ENCODE results near the gene DFFB. TPM values are rescaled to one million over a fixed set of nuclear protein-coding genes. Genes with fewer than 3 reads are reported as not detected.

The DFFB gene
- total RNA-seq, 1 donor, result 15.6 TPM

DNA sequence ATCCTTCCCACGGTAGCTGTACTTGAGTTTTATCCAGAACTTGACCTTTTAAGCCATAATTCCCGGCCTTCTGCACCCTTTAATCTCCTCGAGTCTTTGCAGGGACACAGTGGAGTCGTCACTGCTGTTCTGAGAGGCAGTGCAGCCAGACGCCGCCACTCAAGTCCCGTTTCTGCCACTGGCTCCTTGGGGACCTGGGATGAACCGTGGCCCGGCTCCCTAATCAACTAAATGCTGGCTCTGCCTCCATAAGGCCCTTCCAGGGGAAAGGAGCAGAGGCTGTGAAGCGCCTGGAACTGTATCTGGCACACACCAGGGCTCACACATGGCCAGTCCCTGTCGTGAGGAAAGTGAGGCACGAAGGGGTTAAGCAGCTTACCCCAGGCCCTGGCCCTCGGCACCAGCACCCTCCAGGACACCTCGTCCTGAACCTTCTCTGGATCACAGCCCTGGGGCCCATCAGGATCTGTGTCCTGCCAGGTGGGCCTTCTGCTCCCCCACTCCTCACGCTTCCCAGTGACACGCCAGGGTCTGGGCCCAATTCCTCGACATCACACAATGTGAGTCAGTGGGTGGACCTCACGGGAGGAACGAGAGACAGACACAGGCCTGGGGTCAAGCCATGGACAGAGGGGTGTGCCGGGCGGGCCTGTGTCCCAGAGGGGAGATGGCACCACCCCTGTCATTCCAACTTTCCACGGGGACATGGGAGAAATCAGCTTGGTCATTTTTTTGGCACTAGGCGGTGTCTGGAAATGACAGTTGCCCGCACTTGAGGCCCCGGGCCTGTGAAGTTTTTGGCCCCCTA, 66.3 kb downstream of the DFFB start:
- DNase-seq (ENCODE audit: low read depth in 2 of 3, low spot score in 2 of 3), result no peak

DNA sequence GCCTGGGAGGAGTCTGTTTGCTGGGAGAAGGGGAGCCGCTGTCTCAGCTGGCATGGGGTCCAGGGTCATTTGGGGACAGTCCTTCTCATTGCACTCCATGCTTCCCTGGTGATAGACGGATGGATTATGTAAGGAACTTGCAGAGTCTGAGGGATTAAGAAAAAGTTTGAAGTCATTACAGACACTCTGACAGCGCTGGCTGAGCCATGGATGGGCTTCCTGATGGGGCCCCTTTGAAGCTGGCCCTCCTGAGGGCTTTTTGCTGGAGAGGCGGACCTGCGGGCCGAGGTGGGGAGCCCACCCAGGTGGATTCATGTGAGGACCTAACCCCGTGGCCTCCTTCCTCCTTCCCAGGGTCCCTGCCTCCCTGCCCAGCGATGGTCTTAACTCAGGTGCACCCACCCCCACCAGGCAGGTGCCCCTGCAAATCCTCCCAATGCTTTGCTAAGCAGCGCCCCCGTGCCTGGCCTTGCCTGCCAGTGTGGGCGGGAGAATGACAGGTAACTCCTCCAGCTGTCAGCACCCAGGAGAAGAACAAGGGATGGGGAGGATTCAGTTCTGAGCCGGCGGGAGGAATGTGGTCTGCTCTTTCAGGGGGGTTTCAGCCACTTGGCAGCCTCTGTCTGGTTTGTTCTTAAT, 67.0 kb downstream of the DFFB start:
- DNase-seq (ENCODE audit: low read depth in 2 of 3, low spot score in 2 of 3), result no peak

DNA sequence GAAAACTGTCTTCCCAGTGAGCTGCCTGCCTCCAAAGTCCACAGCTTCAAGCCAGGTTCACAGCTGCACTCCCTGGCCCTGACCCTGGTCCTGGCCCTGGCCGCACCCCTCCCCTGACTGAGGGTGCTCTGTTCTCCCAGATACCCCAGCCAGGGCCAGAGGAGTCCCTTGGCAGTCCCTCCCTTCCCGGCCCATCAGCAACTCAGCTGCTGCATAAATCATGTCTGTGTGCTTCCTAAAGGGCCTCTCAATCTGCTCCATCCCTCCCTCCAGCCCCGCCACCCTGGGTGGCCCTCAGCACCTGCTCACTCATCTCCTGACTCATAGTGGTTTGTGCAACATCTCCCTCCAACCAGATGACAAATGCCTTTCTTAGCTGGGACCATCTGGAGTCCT, 67.5 kb downstream of the DFFB start:
- DNase-seq (ENCODE audit: low read depth in 2 of 3, low spot score in 2 of 3), result peak in 1 of 3 donors; percentile 15

DNA sequence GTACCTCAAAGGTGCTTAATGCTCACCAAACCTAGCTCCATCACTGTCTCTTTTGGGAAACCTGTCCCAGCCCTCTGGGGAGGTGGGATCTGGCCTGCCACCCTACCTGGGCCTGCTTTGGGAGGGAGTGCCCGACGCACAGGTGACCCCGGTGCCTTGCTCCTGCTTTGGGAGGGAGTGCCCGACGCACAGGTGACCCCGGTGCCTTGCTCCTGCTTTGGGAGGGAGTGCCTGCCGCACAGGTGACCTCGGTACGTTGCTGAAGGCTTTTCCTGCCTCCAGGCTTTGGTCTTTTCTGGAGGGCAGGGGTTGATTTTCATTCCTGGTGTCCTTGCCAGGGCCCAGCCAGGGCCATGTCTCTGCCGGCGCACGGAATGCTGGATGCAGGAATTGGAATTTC, 68.0 kb downstream of the DFFB start:
- no peak for DNase-seq (ENCODE audit: low read depth in 2 of 3, low spot score in 2 of 3)

DNA sequence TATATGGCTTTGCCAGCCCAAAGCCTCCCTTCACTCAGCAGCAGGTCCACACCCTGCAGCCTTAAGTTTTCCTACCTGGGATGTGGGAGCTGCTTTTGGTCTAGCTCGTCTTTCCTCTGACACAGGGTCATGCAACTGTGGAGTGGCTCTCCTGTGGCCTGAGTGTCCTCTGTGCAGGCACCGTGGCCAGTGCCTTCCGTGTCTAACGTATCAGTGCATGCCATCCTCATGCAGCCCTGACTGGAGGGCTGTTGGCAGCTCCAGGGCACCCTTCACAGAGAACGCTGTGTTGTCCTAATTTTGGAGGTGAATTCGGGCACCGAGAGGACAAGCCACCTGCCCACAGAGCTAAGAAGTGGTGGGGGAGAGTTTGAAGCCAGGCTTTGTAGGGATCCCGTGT, 68.5 kb downstream of the DFFB start:
- DNase-seq (ENCODE audit: low read depth in 2 of 3, low spot score in 2 of 3), result no peak

DNA sequence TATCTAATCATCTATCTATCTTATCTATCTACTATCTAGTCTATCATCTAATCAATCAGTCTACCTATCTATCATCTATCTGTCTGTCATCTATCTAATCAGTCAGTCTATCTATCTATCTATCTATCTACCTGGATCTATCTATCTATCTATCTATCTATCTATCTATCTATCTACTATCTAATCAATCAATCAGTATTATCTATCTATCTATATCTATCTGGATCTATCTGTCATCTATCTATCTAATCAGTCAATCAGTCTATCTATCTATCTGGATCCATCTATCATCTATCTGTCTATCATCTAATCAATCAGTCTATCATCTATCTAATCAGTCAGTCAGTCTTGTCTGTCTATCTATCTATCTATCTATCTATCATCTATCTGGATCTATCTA, 69.7 kb downstream of the DFFB start:
- no peak for DNase-seq (ENCODE audit: low read depth in 2 of 3, low spot score in 2 of 3)

DNA sequence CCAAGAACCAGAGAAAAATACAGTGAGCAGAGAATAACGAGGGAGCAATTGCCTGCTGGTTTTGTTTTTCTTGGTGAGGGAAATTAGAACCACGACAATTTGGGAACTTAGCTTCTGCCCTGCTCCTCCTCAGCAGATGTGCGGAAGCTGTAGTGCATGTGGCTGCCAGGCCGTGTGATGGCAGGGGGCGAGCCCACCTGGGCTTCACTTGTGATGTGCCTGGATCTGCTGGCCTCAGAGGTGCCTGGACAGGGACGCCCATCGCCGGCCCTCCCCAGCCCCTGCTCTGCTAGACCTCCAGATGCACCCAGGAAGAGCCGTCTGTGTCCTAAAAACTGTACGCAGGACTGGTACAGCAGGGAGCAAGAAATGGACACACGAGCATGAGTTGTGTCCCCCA, 71.3 kb downstream of the DFFB start:
- peak in 1 of 3 donors; percentile 12 for DNase-seq (ENCODE audit: low read depth in 2 of 3, low spot score in 2 of 3)

DNA sequence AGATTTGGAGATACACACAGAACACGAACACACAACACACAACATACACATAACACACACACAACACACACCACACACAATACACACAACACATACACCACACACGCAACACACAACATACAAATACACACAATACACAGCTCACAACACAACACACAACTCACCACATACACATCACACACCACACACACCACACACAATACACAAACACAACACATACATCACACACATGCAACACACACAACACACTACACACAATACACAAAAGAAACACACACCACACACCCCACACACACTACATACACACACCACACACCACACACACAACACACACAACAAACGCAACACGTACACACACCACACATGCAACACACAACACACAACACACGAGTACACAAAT, 71.8 kb downstream of the DFFB start:
- DNase-seq (ENCODE audit: low read depth in 2 of 3, low spot score in 2 of 3), result no peak

DNA sequence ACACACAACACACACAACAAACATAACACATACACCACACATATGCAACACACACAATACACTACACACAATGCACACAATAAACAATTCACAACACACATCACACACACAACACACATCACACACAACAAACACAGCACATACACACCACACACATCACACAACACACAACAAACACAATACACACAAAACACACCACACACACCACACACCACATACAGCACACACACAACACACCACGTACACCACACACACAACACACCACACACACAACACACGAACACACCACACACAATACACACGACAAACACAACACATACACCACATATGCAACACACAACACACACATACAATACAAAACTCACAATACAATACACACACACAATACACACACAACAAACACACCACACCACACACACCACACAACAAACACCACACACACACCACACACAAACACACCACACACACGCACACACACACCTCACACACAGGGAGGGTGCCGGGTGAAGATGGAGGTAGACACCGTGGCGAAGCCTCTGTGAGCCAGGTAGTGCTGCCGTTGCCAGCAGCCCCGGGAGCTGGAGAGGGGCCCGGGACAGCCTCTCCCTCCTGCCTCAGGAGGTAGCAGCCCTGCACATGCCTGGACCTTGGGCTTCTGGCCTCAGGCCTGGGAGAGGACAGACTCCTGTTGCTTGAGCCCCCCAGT, 73.2 kb downstream of the DFFB start:
- DNase-seq (ENCODE audit: low read depth in 2 of 3, low spot score in 2 of 3), result no peak

DNA sequence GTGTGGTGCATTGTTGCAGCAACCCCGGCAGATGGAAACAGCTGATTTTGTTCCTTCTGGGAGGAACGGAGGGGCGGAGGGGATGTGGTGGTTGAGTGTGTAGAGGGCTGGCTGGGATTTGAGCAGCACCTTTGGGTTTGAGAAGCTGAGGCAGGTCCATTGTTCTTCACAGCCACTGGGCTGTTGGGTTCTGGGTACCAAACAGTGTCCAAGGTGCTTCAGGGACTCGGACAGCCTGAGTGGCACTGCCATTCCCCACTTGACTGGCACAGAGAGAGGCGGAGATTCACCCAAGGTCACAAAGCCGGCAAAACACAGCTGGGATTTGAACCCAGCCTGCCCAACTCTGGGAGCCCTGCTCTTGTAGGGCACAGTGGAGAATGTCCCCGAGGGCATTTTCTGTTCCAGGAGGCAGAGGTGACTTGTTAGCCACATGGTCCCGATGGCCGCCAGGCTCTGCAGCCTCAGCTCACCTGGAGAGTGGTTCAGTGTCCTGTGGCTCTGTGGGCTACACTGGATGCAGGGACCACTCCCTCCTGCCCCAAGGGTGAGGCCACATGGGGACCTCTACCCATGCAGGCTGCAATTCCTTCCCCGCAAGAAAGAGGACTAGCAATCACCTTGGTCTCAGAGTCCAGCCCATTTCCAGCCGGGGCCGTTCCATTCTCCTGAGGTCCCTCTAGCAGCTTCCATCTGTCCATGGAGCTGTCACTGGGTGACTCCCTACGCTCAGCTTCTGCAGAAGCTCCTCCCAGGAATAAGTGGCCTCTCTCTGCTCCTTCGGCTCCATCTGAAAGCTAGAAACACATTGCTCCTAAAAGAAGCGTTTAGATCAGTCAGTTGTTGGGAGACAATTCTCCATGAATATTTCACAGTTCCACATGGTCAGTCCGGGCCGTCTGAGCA, 74.0 kb downstream of the DFFB start:
- no peak for DNase-seq (ENCODE audit: low read depth in 2 of 3, low spot score in 2 of 3)

DNA sequence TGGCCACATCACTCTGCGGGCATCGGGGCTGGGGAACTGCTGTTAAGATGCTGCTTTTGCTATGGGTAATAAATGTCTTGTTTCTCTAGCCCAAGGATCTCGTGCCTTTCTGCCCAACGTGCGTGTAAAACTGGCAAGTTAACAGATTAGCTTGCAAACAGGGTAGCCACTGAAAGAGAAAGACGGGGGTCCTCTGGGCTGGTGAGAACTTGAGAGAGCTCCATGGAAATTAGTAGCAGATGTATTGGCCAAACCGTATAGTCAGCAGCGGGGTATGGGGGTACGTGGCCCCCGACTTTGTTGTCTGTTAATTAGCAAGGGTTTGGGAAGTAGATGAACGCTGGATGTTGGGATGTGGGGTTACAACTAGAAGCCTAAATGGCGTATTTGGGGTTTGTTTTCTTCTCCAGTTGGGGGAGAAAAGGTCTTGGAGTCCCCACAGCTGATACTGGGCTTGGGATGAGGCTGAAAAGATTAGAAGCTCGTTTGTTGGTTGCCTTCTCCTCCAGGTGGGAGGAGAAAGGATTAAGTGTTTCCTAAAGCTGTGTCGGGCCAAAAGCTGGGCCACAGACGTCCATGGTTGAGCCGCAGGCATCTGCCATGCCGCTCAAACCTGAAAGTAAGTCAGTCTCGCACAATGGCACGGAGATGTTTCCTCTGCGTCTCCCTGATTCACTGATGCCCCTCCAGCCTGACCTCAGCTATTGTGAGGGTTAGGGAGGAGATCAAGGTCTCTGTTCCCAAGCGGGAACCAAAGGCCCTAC, 75.1 kb downstream of the DFFB start:
- DNase-seq (ENCODE audit: low read depth in 2 of 3, low spot score in 2 of 3), result no peak

Other genes with a start within 250 kb of the DFFB start
- gene MEGF6, start 246.0 kb upstream of the DFFB start, total RNA-seq, result 74.1 TPM
- 18.9 TPM for gene TPRG1L, start 232.5 kb upstream of the DFFB start, total RNA-seq
- 28.0 TPM for gene WRAP73, start 207.4 kb upstream of the DFFB start, total RNA-seq
- gene TP73, start 205.0 kb upstream of the DFFB start, total RNA-seq, result under 0.01 TPM
- gene CCDC27, start 105.0 kb upstream of the DFFB start, total RNA-seq, result not detected
- gene SMIM1, start 84.7 kb upstream of the DFFB start, total RNA-seq, result 15.6 TPM
- 27.7 TPM for gene LRRC47, start 61.0 kb upstream of the DFFB start, total RNA-seq
- gene CEP104, start 265 bp upstream of the DFFB start, total RNA-seq, result 15.3 TPM
- 33.7 TPM for gene C1orf174, start 42.8 kb downstream of the DFFB start, total RNA-seq